ENCODE data around the gene SCAPER.
A peak's percentile ranks its signal among the peaks of the same experiment; 100 is the strongest.

SCAPER gene, protein sequence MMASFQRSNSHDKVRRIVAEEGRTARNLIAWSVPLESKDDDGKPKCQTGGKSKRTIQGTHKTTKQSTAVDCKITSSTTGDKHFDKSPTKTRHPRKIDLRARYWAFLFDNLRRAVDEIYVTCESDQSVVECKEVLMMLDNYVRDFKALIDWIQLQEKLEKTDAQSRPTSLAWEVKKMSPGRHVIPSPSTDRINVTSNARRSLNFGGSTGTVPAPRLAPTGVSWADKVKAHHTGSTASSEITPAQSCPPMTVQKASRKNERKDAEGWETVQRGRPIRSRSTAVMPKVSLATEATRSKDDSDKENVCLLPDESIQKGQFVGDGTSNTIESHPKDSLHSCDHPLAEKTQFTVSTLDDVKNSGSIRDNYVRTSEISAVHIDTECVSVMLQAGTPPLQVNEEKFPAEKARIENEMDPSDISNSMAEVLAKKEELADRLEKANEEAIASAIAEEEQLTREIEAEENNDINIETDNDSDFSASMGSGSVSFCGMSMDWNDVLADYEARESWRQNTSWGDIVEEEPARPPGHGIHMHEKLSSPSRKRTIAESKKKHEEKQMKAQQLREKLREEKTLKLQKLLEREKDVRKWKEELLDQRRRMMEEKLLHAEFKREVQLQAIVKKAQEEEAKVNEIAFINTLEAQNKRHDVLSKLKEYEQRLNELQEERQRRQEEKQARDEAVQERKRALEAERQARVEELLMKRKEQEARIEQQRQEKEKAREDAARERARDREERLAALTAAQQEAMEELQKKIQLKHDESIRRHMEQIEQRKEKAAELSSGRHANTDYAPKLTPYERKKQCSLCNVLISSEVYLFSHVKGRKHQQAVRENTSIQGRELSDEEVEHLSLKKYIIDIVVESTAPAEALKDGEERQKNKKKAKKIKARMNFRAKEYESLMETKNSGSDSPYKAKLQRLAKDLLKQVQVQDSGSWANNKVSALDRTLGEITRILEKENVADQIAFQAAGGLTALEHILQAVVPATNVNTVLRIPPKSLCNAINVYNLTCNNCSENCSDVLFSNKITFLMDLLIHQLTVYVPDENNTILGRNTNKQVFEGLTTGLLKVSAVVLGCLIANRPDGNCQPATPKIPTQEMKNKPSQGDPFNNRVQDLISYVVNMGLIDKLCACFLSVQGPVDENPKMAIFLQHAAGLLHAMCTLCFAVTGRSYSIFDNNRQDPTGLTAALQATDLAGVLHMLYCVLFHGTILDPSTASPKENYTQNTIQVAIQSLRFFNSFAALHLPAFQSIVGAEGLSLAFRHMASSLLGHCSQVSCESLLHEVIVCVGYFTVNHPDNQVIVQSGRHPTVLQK (N-terminal part only)

DNA sequence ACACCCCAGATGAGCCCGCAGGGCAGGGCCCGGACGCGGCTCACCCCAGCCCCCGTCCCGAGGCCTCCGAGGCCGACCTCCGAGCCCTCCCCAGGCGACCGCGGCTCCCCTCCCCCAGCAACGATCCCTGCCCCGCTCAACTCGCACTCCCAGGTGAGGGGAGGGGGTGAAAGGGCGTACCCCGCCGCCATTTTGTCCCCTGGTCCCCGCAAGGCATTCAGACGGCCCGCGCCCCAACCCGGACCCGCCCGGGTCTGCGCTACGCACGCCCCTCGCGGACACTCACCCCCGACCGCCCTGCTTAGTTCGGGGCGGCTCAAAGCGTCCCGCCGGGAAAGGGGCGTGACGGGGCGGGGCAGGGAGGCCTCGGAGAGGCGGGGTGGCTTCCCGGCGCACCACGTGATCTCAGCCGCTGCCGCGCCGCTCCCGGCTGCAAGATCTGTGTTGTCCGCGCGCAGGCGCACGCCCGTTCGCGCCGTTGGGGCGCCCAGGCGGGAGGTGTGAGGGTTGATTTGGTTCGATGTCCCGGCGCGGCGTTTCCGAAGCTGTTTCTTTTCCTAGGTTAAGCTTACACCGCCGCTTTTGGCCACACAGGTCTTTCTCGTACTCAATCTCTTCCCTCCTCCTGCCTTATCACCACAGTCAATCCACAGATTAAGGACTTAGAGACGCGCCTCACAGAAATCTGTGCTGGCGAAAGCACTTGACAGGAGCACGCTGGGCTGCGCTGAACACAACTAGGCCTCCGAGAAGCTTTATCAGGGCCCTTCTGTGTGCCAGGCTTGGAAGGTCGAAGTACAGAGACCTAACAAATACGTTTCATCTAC, at the start of gene SCAPER:
Gene SCAPER (minus strand): TSS at position 328 of the 827 bp plus-strand sequence. CDS start 21,523 bp downstream, outside the sequence.
- peak; percentile 70 to 92 for DNase-seq

- no peak for DNase-seq
These were observed 49.6 kb upstream of the SCAPER start for GRCh38 chr15:76954744-76955143.

GRCh38 chr15:76953913-76954312, 48.8 kb upstream of the SCAPER start:
- DNase-seq = no peak

GRCh38 chr15:76951220-76951619, 46.1 kb upstream of the SCAPER start:
- DNase-seq = no peak

GRCh38 chr15:76947454-76947853, 42.3 kb upstream of the SCAPER start:
- DNase-seq = no peak

GRCh38 chr15:76945494-76946093, 40.5 kb upstream of the SCAPER start:
- no peak for DNase-seq

DNA sequence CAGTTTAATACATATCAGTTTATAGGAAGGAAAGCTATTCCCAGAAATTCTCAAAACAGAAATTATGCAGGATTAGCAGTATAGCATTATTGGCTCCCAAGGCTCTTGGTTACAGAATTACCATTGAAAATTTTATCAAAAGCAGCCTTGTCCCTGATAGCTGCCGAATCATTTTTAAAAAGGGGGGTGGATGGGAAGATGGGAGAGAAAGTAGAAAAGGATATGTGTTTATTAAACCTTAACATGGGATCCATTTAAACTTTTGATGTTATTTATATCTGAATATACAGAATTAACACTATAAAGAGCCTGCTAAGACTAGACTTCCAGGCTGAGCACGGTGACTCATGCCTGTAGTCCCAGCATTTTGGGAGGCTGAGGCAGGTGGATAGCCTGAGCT, 37.2 kb upstream of the SCAPER start:
- no peak for DNase-seq

DNA sequence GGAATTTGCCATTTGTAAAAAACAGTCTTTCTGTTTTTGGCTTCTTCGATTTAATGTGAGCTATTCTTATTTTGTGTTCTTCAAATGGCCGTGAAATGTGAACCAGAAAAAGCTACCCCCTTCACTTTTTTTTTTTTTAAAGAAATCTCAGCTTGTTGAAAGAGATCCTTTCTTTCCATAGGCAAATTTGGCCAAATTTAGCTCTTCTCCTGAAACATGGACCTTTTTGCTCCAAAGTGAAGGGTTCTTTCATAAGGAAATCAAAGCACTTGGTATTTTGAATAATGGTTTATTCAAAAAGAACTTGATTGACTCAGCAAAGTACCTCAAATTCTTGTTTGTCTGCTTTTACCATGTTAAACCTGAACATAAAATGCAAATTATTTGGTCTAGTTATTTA, 36.5 kb upstream of the SCAPER start:
- DNase-seq = no peak

DNA sequence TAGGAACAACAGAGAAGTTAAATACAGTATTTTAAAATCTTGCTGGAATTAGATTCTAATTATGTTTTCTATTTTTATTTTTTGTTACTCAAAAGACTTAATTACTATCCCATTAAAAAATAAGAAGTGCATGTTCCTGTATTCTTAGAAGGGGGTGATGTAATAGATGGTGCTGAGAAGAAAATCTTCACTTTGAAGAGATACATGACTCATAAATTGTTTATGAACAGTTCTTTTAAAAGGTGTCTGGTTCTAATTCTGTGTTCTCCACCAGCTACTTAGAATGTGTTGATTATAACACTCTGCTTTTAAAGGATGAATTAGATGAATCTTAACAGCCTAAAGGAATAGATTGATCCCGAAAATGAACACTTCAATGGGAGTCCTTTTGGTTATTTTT, 34.6 kb upstream of the SCAPER start:
- DNase-seq = no peak

DNA sequence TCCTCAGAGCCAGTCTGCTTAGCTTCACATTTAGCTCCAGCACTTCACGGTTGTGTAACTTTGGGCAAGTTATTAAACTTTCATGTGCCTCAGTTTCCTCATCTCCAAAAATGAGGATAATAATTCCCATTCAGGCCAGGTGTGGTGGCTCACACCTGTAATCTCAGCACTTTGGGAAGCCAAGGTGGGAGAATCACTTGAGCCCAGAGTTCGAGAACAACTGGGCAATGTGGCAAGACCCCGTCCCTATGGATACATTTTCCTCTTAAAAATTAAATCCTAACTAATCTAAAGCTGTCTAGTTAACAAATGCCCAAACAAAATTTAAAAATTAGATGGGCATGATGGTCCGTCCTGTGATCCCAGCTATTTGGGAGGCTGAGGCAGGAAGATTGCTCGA, 33.6 kb upstream of the SCAPER start:
- DNase-seq = no peak

- DNase-seq = no peak
These were observed 31.5 kb upstream of the SCAPER start for GRCh38 chr15:76936671-76937070.

- no peak for DNase-seq
These were observed 30.5 kb upstream of the SCAPER start for GRCh38 chr15:76935620-76936019.

DNA sequence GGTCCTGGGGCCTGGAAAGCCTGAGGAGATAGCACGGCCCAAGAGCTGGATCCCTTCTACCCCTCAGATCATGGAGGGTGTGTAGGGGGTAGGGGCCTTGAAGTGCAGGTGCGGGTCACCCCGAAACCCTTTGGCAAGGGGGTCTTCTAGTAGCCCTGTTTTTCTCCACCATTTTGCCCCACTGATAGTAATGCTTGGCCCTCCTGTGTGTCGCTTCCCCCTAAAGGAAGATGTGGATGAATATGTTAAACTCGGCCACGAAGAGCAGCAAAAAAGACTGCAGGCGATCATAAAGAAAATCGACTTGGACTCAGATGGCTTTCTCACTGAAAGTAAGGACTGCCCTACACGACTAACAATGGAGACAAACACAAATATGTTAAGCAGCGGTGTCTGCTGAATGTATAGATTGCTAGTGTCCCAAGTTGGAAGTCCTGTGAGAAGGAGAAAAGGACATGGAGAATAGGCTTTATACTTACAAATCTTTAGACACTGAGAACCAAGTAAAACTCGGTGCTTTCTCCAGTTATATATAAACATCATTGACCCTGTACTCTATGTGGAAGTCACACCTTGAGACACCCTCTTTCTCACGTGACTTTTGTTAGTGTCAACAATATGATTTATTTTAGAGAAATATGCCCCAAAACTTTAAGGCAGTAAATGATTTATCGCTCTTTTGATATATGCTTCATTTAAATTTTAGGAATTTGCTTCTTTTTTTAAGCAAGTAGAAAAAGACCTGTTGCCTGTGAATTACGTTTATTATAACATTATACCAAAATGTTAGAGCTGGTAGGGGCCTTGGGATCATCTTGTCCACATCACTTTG, 27.2 kb upstream of the SCAPER start:
- no peak for DNase-seq

GRCh38 chr15:76931397-76932134, 26.4 kb upstream of the SCAPER start, which contains the start of gene RCN2:
Gene RCN2, plus strand, starts transcription at chr15:76931749. Its CDS starts 93 bp downstream, at chr15:76931842.
- DNase-seq = peak; percentile 80 to 94

GRCh38 chr15:76930831-76931396, 25.8 kb upstream of the SCAPER start:
- DNase-seq = no peak

- no peak for DNase-seq
These were observed 24.0 kb upstream of the SCAPER start for GRCh38 chr15:76929011-76929760.

DNA sequence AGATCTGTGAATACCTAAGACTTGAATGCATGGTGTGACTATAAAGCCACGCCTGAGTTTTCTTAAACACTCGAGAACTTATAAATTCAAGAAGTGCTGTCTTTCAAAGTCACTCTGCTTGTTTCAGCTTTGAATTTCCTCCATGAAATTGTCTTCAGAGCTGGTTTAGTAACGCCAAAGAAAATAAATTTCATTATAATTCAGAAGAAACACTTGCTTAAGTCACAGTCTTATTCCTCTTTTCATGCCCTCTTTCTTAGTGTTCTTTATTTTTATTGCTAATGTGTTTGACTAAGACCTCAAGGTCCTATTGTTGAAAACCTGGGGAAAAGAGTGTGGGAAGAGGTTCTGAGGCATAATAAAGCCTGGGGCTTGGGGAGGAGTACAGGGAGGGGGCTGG, 23.1 kb upstream of the SCAPER start:
- no peak for DNase-seq

DNA sequence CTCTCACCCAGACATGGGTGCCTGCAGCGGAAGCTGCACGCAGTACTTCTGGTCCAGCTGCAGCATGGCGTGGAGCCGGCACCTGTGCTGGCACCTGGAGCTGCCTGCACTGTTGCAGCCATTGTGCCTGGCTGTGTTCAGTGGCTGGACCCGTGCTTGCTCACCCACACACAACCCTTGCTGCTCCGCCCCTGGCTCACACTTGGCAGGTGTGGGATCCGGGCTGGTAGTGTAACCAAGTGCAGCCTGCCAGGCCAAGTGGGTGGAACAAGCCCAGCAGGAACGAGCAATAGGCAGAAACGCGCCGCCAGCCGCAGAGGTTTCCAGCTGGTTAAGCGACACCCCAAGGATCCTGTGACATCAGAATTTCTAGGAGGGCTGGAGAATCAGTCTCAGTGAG, 11.2 kb upstream of the SCAPER start:
- DNase-seq = no peak

- no peak for DNase-seq
These were observed 8.6 kb upstream of the SCAPER start for GRCh38 chr15:76913737-76914136.

Measured in NCI-H446 (cell line).